HepG2 (cell line): Measurements from ENCODE around the gene PRKACG.

Experiments used
- ATF2 ChIP-seq: sonication (generic); formaldehyde crosslinking; IDR thresholded peaks from 2 replicates; pipeline ENCODE4 v1.4.0; 2020; ENCODE audit warnings: missing genetic modification reagents
- CCAR2 ChIP-seq: fragments of 200-400 bp; formaldehyde crosslinking; optimal IDR thresholded peaks from 2 replicates; pipeline ENCODE3; 2018; ENCODE audit warnings: low read depth, mild to moderate bottlenecking, low read length, moderate library complexity
- POLR2A ChIP-seq, 2 experiments: IDR thresholded peaks; 2 replicates each; pipeline ENCODE4 v1.6.1; 2011; ENCODE audit warnings: low read depth in 2 of 2, low read length in 2 of 2, mild to moderate bottlenecking in 1 of 2, moderate library complexity in 1 of 2; ENCODE audit not compliant: insufficient read depth in 1 of 2
- ZNF646 ChIP-seq: sonication (generic); formaldehyde crosslinking; IDR thresholded peaks from 2 replicates; pipeline ENCODE4 v1.9.0; 2021; ENCODE audit warnings: mild to moderate bottlenecking, missing genetic modification reagents
- ZNF660 ChIP-seq: sonication (generic); formaldehyde crosslinking; IDR thresholded peaks from 2 replicates; pipeline ENCODE4 v1.5.1; 2020; ENCODE audit warnings: mild to moderate bottlenecking, low read depth, missing genetic modification reagents, borderline replicate concordance
- TF ChIP-seq, protein P1 (sequence below): sonication (generic); formaldehyde crosslinking; IDR thresholded peaks from 2 replicates; pipeline ENCODE4 v1.4.0; 2020; ENCODE audit warnings: low read depth, missing genetic modification reagents

DNA sequence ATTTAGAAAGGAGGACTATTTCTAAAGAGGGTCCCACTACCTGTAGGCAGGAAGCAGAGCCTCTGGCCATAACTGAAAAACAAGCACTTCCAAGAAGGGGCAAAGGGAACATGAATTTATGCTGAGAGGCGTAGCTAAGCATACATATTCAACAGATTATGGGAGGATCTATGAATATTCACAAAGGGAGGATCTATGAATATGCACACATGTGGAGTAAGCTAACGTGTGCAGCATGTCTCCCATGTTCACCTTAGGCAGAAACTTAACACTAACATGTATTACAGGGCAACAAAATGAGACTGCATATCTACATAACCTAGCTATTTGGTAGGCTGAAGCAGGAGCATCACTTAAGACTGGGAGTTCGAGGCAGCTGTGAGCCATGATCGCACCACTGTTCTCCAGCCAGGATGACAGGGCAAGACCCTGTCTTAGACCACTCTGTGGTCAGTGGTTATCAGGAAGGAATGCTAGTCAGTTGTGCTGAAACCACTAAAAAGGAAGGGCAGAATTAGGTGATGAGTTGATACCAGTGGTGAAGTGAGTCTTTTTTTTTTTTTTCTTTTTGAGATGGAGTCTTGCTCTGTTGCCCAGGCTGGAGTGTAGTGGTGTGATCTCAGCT is 42.4 kb upstream of the PRKACG start:
- TF ChIP-seq, protein P1, sequence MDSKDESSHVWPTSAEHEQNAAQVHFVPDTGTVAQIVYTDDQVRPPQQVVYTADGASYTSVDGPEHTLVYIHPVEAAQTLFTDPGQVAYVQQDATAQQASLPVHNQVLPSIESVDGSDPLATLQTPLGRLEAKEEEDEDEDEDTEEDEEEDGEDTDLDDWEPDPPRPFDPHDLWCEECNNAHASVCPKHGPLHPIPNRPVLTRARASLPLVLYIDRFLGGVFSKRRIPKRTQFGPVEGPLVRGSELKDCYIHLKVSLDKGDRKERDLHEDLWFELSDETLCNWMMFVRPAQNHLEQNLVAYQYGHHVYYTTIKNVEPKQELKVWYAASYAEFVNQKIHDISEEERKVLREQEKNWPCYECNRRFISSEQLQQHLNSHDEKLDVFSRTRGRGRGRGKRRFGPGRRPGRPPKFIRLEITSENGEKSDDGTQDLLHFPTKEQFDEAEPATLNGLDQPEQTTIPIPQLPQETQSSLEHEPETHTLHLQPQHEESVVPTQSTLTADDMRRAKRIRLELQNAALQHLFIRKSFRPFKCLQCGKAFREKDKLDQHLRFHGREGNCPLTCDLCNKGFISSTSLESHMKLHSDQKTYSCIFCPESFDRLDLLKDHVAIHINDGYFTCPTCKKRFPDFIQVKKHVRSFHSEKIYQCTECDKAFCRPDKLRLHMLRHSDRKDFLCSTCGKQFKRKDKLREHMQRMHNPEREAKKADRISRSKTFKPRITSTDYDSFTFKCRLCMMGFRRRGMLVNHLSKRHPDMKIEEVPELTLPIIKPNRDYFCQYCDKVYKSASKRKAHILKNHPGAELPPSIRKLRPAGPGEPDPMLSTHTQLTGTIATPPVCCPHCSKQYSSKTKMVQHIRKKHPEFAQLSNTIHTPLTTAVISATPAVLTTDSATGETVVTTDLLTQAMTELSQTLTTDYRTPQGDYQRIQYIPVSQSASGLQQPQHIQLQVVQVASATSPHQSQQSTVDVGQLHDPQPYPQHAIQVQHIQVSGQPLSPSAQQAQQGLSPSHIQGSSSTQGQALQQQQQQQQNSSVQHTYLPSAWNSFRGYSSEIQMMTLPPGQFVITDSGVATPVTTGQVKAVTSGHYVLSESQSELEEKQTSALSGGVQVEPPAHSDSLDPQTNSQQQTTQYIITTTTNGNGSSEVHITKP (CRISPR knock-in tag) = no peak
- TF ChIP-seq ZNF646 (CRISPR knock-in tag) (no peak), POLR2A (IDR thresholded peaks at IDR 0.05; ENCODE audit: insufficient read depth in 1 of 2, low read depth in 2 of 2, low read length in 2 of 2) (no peak), CCAR2 (no peak), ATF2 (CRISPR knock-in tag) (no peak), ZNF660 (CRISPR knock-in tag) (no peak)
